NCI-H1694 (cell line): ENCODE measurements around the gene EME1.
"Not testable (repeated sequence)": the region's sequence is repeated elsewhere in the genome, so short reads cannot be mapped to it uniquely, and the experiment has no call there.

Source experiments
- DNase-seq: peaks from one replicate; lab custom pipeline; 2025; lab: John Stamatoyannopoulos, UW

The EME1 gene

DNA sequence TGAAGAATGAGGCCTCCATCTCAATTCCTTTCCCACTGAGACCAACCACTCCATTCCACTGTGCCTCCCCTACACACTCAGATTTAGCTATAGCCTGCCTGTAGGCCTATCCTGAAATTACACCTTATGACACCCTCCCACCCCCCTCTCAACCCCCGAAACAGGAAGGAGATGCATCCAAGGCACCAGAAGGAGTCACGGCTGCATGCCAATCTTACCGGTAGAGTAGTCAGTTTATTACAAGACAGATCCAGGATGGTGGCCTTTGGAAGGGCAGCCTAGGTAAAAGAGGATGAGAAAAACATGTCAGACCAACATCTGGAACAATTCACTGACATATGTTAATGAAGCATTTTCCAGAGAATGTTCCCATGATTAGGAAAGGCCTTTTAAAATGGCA lies 21.7 kb downstream of the EME1 start:
- no peak for DNase-seq

DNA sequence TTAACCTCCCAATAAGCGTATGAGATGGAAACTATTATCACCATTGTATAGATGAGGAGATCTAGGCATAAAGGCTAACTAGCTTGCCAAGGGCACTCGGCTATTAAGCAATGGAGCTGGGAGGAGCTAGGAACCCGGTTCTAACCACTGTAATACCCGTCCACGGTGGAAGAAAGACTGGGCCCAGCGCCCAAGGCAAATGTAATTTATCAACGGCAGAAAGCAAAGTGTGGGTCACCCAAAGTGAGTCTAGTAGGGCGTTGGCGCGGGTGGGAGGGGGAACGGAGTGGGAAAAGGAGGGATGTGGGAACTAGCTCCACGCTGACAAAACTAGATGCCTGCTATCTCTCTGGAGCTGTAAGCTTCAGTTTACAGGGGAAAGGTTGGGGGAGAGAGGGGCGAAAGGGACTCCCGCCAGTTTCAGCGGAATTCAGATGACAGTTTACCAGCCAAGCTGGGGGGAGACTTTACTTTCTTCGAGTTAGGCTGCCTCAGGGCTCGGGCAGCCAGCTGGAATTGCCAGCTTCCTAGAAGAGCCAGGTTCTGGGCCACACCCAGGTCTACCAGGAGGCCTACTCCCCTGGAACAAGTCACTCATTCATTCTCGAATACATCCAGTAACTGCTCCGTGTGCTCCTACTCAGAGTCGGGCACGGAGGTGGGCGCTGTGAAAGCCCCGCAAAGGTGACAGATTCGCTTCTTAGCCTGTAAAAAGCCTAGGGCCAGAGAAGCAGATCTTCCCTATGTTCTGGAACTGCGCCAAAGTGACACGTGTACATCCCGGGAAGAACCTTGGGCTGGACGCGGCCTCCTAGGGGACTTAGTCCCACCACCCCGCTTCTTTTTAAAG lies 23.5 kb downstream of the EME1 start:
- DNase-seq = no peak

DNA sequence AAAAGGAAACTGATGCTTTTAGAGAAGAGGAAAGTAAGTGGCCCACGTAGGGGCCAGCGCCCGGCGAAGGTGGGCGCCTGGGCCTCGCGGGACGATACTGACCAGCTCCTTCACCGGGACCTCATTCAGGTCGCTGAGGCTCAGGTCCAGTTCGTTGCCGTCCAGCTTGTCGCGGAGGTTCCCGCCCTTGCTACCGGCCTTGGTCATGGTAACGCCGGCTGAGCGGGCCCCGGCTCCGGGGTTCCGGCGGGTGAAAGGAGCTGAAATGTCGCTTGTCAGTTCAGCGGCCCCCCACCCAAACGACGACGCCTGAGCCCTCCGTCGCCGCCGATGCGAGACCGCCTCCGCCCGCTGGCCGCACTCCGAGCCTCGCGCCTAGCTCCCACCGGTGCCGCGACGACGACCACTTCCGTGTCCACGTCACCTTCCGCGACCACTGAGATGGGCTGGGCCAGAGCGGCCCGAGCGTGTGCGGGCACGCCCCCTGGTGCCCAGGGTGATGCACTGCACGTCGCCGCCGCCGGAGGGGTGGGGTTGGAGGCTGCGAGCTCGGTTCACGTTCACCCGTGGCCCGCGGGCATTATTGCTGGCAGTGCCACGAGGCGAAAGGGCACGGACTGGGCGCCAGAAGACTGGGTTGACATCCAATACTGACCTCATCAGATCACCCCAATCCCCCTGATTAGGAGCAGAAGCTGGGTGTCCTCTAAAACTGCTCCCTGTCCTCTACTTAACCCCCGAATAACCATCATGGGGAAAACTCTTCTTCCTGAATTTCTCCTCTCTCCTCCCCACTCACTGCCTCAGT lies 24.3 kb downstream of the EME1 start, which contains the start of gene LRRC59:
Gene LRRC59 (minus strand): TSS at position 413 of the 808 bp plus-strand sequence. CDS start 206 bp downstream, at position 207.
- DNase-seq = peak; percentile 31

DNA sequence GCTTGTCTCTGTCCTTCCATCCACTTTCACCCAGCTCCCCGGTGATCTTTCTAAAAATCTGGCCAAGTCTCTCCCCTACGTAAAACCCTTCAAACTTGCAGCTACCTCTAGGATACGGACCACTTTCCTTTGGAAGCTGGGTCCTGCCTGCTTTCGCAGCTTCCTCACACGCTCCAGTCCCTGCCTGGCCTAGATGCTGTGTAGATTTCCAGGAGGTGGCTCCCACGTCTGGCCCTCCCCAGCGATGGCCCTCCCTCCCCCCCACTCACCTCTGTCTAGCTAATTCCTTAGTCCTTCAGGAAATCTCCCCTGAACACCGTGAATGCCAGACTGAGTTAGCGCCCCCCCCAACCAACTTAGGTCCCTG lies 24.9 kb downstream of the EME1 start:
- DNase-seq = no peak

DNA sequence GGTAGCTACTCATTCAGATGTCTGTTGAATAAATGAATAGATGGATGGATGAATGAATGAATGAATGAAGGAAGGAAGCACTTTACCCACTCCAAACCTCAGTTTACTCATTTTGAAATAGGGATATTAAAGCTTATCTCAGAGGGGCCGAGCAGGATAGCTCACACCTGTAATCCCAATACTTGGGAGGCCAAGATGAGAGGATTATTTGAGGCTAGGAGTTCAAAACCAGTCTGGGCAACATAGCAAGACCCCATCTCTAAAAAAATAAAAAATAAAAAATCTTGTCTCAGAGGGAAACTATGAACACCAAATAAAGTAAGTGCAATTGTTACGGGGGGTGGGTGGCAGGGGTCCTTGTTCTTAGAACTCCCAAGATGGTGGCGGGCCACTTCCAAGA lies 25.6 kb downstream of the EME1 start:
- not testable (repeated sequence) for DNase-seq

DNA sequence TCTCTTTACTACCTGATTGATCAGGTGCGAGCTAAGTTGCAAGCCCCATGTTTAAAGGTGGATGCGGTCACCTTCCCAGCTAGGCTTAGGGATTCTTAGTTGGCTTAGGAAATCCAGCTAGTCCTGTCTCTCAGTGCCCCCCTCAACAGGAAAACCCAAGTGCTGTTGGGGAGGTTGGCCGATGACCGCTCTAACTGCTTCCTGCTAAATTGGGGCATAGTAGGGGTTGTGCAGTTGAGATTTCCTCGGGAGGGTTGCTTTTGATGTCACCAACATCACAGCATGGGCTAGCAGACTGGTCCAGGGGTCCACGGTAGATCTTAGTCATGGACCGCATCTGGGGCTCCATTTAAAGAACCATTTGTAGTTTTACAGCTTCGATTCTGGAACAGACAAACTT lies 26.6 kb downstream of the EME1 start:
- not testable (repeated sequence) for DNase-seq

DNA sequence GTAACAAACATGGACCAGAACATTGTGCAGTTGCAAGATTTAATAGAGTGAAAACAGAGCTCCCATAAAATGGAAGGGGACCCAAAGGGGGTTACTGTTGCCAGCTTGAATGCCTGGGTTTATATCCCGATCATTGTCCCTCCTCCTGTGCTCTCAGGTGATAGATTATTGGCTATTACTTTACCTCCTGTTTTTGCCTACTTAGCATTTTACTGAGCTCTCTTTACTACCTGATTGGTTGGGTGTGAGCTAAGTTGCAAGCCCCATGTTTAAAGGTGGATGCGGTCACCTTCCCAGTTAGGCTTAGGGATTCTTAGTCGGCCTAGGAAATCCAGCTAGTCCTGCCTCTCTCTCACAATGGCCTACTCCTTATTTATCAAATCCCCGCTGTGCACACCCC lies 32.3 kb downstream of the EME1 start:
- not testable (repeated sequence) for DNase-seq

DNA sequence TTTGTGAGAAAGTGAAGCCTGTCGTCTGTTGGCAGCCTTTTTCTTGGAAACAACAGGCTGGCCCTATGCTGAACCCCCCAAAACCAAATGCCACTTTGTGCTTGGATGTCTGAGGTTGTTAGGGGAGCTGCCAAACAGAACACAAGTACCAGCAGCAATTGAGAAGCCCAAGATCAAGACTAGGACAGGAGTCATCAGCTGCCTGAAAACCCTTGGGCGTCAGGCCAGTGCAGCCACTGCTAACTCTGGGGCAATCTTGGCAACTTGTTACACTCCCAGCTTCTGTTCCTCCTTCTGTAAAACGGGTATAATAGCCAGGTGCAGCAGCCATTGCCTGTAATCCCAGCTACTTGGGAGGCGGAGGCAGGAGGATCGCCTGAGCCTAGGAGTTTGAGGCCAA lies 33.5 kb downstream of the EME1 start:
- DNase-seq = no peak

DNA sequence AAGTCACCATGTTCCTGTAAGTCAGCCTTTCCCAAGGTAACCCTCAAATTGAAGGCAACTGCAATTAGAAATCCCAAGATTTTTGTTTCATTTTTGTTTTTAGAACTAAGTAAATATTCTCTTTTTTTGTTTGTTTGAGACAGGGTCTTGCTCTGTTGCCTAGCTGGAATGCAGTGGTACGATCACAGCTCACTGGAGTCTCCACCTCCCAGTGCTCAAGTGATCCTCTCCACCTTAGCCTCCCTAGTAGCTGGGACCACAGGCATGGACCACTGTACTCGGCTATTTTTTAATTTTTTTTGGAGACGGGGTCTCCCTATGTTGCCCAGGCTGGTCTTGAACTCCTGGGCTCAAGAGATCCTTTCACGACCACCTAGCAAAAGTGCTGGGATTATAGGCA lies 34.9 kb downstream of the EME1 start:
- no peak for DNase-seq

DNA sequence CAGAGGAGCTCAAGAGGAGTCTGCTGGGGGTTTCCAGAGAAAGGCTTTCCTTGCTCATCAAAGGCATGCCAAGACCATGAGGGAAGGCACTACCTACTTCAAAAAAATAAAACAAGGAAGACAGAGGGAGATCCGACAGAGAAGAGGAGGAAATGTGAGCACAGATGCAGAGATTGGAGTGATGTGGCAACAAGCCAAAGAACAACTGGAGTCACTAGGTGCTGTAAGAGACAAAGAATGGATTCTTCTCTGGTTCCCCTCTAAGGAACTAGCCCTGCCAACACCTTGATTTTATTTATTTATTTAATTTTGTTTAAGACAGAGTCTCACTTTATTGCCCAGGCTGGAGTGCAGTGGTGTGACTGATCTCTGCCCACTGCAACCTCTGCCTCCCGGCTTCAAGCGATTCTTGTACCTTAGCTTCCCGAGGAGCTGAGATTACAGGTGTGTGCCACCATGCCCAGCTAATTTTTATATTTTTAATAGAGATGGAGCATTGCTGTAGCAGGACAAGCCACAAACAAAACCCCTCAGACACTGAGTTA lies 39.2 kb downstream of the EME1 start:
- DNase-seq = no peak

DNA sequence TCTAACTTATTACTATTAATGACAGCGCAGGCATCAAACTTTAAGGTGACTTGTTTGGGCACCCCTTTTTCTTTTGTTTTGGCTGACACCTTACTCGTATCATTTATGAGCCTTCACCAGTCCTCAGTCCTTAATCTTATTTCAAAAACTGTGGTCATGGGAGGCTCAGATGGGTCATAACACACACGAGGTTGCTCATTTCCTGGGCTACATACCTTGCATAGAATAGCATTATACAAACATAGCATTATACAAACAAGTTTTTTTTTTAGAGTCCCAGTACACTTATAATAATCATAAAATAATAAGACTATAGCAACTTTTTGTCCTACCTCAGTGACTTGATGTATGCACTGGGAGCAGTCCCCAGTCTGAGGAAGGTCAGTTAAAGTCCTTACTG lies 41.8 kb downstream of the EME1 start:
- DNase-seq = no peak

DNA sequence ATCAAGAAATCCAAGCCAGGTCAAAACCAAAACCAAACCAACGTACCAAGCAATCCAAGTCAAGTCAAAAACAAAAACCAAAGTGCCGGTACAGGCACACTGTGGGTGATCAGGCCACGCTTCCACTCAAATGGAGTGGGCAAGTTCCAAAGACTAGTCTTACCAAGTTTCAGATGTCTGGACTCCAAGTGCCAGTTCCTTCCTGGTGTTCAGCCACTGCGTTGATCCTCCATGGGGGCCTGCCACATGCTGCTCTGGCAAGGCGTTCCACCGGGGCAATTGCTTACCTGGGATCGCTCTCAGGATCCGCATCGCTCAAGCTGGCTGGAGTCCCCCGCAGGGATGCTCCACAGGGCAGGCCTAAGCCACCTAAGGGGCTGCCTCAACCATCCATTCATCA lies 46.5 kb downstream of the EME1 start:
- DNase-seq = not testable (repeated sequence)

DNA sequence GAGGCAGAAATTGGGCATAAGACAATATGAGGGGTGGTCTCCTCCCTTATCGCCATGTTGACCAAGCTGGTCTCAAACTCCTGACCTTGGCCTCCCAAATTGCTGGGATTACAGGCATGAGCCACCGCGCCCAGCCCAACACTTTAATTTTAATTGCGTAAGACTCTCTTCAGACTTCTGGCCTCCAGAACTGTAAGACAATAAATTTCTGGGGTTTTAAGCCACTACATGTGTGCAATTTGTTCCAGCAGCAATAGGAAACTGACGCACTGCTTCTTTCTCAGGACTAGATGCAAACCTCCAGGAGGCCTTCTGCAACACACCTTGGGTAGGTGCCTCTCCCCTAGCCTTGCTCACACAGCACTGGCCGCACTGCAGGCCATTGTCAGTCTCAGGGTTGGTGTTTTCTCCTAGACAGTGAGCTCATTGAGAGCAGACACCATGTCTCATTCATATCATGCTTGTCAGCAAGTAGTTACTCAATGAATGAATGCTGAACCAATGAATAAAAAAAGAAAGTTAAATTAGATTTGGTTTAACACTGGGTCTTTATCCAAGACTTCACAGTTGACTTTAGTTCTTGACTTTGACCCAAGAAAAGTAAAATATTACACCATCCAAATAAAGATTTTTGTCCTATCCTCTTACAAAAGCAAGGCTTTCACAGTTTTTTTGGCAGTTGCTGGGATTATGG lies 47.5 kb downstream of the EME1 start:
- no peak for DNase-seq

DNA sequence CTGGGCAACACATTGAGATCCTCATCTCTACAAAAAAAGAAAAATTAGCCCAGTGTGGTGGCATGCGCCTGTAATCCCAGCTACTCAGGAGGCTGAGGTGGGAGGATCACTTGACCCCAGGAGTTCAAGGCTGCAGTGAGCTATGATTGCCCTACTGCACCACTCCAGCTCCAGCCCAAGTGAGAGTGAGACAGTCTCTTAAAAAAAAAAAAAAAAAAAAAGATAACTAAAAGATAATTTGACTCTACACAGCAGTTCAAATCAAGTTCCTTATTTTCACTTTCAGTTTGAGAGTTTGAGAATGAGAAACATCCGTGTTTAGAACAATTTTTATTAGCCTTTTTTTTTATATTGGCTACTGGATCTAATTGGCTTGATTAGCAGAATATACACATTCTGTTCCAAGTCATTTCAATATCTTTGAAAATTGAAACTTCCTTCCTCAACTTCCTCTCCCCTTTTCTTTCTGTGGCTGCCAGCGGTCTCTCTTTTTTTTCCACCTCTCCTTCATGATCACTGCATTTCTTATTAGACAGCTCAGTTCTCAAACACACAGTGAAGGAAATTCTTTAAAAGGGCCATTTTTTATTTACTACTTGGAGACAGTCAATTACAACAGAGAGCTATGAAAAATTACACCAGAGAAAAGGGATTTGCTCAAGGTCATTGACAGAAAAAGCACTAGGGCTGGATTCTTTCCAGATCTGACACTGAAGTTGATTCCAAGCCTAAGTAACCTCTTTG lies 48.5 kb downstream of the EME1 start:
- no peak for DNase-seq

DNA sequence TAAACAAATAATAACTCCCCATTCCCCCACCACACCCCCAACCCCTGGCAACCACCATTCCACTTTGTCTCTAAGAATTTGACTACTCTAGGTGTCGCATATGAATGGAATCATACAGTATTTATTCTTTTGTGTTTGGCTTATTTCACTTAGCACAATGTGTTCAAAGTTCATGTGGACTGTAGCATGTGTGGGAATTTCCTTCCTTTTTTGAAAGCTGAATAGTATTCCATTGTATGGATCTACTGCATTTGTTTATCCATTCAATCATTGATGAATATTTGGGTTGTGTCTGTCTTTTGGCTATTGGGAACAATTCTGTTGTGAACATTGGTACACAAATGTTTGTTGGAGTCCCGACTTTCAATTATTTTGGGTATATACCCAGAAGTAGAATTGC lies 49.7 kb downstream of the EME1 start:
- DNase-seq = no peak

DNA sequence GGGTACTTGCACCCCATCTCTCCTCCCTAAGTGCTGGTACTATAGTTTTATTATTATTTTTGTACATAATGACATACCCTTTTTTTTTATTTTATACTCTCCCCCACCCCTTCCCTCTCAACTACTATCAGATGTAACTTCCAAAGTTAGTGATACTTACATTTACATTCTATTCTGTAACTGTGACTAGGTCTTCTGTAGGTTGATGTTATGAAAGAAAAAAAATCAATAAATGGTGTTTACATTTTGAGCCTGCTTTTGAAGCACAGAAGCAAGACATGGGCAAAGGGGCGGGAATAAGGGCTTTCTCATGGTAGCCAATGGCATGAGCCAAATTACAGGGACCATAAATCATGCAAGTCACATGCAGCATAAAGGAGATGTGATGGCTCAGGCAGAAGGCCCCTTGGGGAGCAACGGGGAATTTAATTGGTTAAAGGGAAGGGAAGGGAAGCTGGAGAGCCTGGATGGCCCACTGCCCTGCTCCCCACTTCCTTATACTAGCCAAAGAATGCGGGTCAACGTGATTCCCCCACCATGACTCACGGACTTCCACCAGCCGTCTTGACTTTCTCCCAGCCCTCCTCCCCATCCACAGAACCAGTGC lies 50.6 kb downstream of the EME1 start:
- DNase-seq = no peak

DNA sequence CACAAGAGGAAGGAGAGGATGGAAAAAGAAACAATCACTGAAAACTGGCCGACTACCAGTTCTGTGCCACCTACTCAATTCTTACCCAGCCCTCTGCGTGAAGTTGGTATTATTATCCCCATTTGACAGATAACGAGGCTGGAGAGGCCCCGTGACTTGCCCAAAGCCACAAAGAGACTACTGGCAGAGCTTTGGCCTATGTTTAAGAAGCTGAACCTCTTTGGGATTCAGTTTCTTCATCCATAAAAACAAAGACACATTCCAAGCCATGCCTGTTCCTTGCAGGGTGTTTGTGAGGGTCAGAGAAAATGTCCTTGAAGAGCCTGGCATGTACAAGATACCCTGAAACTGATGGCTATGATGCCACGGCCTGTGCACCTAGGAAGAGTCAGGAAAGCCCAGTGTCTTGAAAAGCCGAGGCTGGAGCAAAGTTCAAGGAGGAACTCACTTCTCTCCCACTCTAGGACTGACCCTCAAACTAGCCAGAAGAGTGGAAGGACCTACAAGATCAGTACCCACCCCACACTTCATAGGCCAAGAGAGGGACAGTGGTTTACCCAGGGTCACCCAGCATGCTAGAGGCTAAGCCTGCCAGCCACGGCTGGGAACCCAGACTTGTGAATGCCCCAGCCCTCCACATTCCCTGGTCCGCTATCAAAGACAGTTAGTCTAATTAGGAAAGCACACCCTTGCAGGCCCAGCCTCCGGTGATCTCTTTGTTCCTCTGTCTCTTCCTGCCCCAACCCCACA lies 51.4 kb downstream of the EME1 start:
- DNase-seq = no peak

DNA sequence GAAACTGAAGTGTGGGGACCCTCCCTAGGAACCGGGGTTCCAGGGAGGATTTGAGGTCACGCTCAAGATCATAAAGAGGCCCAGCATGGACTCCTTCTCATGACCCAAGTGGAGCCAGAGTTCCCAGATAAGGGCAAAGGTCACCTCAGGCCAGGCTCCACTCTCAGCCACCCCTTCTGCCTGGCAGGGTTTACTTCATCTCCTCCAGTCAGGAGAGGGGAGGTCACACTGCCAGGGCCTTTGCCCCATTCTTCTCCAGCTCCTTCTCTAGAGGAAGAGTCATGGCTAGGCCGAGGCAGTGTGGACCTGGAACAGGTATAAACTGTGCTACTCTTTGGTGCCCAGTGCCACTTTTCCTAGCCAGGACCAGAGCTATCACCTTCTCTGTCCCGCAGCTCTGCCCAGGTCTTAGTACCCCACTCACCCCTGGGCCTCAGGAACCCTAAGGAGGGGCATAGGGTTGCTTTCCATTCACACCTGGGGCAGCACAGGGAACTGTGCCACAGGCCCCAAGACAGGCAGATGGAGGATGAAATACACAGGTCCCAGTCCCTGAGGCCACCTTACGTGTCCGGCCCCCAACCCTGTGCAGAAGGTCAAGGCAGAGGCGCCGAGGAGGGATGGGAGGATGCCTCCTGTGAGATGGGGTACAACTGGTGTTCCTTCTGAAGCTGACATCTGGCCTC lies 52.1 kb downstream of the EME1 start:
- DNase-seq = no peak

DNA sequence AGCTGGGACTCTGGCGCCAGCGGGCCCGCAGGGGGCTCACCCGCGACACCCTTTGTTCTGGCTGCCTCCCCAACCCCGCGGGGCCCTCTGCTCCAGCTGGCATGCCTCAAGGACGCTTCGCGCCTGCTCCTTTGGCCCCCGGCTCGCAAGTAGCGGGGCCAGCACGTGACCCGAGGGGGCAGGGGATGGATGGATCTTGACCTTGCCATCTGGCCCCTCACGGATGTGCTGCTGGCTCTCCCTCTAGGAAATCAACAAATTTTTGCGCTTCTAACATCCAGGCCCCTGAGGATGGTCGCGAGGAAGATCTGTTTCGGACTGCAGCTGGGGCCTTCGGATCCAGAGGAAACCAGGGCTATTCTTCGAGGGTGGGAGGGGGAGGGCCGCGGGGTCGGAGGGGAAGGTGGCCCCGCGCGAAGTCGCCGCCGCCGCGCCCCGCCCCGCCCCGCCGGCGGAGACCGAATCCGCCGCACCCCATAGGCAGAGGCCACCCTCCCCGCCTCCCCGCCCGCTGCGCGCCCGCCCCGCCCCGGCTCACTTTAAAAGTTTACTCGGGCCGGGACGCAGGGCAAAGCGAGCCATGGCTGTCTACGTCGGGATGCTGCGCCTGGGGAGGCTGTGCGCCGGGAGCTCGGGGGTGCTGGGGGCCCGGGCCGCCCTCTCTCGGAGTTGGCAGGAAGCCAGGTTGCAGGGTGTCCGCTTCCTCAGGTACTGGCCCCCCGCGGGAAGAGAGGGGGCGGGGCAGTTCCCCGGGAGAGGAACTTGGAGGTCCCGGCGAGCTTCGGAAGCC lies 52.8 kb downstream of the EME1 start, which contains the start of gene ACSF2:
Gene ACSF2 (plus strand): TSS at position 537 of the 790 bp plus-strand sequence. CDS start 44 bp downstream, at position 581.
- no peak for DNase-seq
